Measurements from ENCODE around the gene GAB2.
A peak's percentile ranks its signal among the peaks of the same experiment; 100 is the strongest.

GAB2 gene

GRCh38 chr11:78432058-78432515 is 14.5 kb upstream of the GAB2 start:
- peak; percentile 59 for TF ChIP-seq CTCF (IDR thresholded peaks at IDR 0.05; ENCODE audit: insufficient read depth, low read length, poor library complexity, severe bottlenecking)
- Histone ChIP-seq H3K4me3 (replicated peaks; ENCODE audit: low read depth, low read length) (no peak overlapping the region), H3K36me3 (ENCODE audit: control insufficient read depth, insufficient read depth, low read length) (no peaks in the 10 kb centered on the region), H3K27me3 (replicated peaks; ENCODE audit: control insufficient read depth, insufficient read depth, low read length) (no peaks in the 10 kb centered on the region)
- no peak for DNase-seq (ENCODE audit: extremely low read depth, insufficient read length)

- TF ChIP-seq CTCF (IDR thresholded peaks at IDR 0.05; ENCODE audit: insufficient read depth, low read length, poor library complexity, severe bottlenecking): no peak
- Histone ChIP-seq H3K36me3 (ENCODE audit: control insufficient read depth, insufficient read depth, low read length) (no peaks in the 10 kb centered on the region), H3K27me3 (replicated peaks; ENCODE audit: control insufficient read depth, insufficient read depth, low read length) (no peaks in the 10 kb centered on the region), H3K4me3 (replicated peaks; ENCODE audit: low read depth, low read length) (no peak overlapping the region)
- no peak for DNase-seq (ENCODE audit: extremely low read depth, insufficient read length)
Measured at GRCh38 chr11:78429660-78430059, 12.0 kb upstream of the GAB2 start.

GRCh38 chr11:78429209-78429608 is 11.6 kb upstream of the GAB2 start:
- no peaks in the 10 kb centered on the region for H3K27me3 ChIP-seq (replicated peaks; ENCODE audit: control insufficient read depth, insufficient read depth, low read length)
- no peak for TF ChIP-seq CTCF (IDR thresholded peaks at IDR 0.05; ENCODE audit: insufficient read depth, low read length, poor library complexity, severe bottlenecking)
- H3K36me3 ChIP-seq (ENCODE audit: control insufficient read depth, insufficient read depth, low read length): no peaks in the 10 kb centered on the region
- no peak for DNase-seq (ENCODE audit: extremely low read depth, insufficient read length)
- H3K4me3 ChIP-seq (replicated peaks; ENCODE audit: low read depth, low read length): no peak overlapping the region

GRCh38 chr11:78428773-78429172 is 11.2 kb upstream of the GAB2 start:
- Histone ChIP-seq H3K27me3 (replicated peaks; ENCODE audit: control insufficient read depth, insufficient read depth, low read length) (no peaks in the 10 kb centered on the region), H3K36me3 (ENCODE audit: control insufficient read depth, insufficient read depth, low read length) (no peaks in the 10 kb centered on the region), H3K4me3 (replicated peaks; ENCODE audit: low read depth, low read length) (no peak overlapping the region)
- no peak for TF ChIP-seq CTCF (IDR thresholded peaks at IDR 0.05; ENCODE audit: insufficient read depth, low read length, poor library complexity, severe bottlenecking)
- no peak for DNase-seq (ENCODE audit: extremely low read depth, insufficient read length)

- no peak for DNase-seq (ENCODE audit: extremely low read depth, insufficient read length)
- Histone ChIP-seq H3K36me3 (ENCODE audit: control insufficient read depth, insufficient read depth, low read length) (no peaks in the 10 kb centered on the region), H3K4me3 (replicated peaks; ENCODE audit: low read depth, low read length) (no peak overlapping the region), H3K27me3 (replicated peaks; ENCODE audit: control insufficient read depth, insufficient read depth, low read length) (no peaks in the 10 kb centered on the region)
- TF ChIP-seq CTCF (IDR thresholded peaks at IDR 0.05; ENCODE audit: insufficient read depth, low read length, poor library complexity, severe bottlenecking): no peak
Measured at GRCh38 chr11:78428266-78428636, 10.6 kb upstream of the GAB2 start.

- TF ChIP-seq CTCF (IDR thresholded peaks at IDR 0.05; ENCODE audit: insufficient read depth, low read length, poor library complexity, severe bottlenecking): no peak
- H3K36me3 ChIP-seq (ENCODE audit: control insufficient read depth, insufficient read depth, low read length): no peaks in the 10 kb centered on the region
- peak overlapping the region; percentile 34 for H3K4me3 ChIP-seq (replicated peaks; ENCODE audit: low read depth, low read length)
- DNase-seq (ENCODE audit: extremely low read depth, insufficient read length): peak; percentile 32
- H3K27me3 ChIP-seq (replicated peaks; ENCODE audit: control insufficient read depth, insufficient read depth, low read length): no peaks in the 10 kb centered on the region
Measured at GRCh38 chr11:78427615-78428265, 10.1 kb upstream of the GAB2 start.
